EL (cell line): Measurements from ENCODE around the gene PTPRN2.
"Not testable (repeated sequence)": the region's sequence is repeated elsewhere in the genome, so short reads cannot be mapped to it uniquely, and the experiment has no call there.

Source experiments
- DNase-seq: peaks from one replicate; pipeline ENCODE4 v3.0.0-alpha.2; 2016

Gene PTPRN2

DNA sequence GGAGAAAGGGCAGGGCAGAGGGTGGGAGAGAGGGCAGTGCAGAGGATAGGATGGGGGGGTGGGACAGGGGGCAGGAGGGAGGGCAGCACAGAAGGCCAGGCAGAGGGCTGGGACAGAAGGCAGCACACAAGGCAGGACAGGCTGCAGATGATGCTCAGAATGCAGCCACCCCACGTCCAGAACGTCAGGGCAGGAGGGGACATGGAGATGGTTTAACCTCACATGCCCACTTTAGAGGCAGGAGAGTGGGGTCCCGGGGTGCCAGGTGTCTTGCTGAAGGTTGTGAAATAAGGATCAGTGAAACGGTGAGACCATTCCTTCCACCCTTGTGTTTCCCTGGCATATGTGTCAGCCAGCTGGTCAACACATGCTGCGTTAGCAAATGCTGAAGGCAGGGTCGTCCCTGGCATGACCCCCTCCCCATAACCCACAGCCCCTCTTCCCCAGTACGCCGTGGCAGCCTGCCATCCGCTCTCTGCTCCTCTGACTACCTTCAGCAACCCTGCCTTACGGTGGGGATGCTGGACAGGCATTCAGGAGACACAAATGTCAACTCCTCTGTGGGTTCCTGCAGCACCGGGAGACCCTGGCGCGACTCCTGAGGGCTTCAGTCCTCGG, 658.7 kb downstream of the PTPRN2 start:
- no peak for DNase-seq

DNA sequence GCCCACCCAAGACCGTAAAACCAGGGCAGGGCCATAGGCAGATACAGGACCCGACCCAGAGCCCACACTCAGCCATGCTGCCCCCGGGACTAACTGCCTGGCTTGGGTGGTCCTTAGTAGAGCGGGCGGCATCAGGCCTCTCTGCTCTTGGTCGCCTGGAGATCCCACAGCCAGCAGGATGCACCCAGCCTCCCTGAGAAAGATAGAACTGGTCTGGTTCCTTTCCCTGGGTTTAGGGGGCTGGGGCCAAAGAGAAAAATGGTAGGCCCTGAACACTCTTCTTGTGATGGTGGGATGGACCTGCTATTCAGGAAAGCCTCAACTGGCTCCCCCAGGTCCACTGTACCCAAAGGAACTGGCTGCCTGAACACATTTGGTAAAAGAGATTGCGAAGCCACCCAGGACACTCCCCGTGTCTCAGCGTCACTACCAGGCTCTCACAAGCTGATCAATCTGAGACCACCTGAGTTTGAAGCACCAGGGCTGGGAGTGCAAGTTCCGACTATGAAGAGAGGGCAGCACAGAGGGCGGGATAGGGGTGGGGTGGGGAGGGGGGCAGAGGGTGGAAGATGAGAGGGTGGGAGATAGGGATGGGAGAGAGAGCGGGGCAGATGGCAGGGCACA, 659.3 kb downstream of the PTPRN2 start:
- no peak for DNase-seq

DNA sequence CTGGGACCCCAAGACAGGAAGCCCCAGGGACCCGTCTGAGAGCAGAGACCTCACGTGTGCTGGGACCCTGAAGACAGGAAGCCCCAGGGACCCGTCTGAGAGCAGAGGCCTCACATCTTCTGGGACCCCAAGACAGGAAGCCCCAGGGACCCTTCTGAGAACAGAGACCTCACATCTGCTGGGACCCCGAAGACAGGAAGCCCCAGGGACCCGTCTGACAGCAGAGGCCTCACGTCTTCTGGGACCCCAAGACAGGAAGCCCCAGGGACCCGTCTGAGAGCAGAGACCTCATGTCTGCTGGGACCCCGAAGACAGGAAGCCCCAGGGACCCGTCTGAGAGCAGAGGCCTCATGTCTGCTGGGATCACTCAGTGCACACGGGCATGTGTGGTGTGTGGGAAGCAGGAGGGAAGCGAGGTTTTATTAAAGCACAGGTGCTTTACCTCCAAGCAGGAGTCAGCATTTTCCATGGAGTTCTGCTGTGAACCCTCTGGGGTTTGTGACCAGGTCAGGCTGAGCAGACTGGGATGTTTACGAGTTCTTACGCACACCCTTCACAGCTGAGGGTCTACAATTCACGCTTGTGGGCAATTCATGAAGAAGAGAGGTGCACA, 660.2 kb downstream of the PTPRN2 start:
- no peak for DNase-seq

DNA sequence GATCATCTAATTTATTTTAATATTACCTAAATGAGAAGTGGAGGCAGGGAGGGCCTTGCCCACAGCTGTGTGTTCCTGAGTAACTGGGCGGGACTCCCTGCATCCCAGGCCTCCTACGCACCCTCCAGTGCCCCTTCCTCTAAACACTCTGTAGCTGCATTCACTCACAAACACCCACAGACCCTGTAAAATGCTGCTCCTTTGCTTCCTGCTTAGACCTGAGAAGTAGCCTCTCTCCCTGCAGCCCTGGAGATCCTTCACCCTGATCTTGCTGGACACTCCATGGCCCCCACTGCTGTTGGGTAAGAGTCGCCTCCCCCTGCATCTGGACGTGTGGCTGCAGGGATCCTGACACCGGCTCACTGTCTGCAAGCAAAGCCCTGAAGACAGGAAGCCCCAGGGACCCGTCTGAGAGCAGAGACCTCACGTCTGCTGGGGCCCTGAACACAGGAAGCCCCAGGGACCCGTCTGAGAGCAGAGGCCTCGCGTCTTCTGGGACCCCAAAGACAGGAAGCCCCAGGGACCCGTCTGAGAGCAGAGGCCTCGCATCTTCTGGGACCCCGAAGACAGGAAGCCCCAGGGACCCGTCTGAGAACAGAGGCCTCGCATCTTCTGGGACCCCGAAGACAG, 661.0 kb downstream of the PTPRN2 start:
- DNase-seq, result no peak

DNA sequence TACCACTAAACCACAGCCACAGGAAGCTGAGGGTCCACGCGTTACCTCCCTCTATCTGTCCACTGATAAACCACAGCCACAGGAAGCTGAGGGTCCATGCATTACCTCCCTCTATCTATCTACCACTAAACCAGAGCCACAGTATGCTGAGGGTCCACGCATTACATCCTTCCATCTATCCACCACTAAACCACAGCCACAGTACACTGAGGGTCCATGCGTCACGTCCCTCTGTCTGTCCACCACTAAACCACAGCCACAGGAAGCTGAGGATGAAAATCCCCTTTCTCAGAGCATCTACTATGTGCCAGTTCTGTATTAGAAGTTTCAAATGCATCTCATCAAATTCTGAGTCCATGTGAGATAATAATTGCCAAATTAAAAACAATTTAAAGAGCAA, 661.5 kb downstream of the PTPRN2 start:
- no peak for DNase-seq

DNA sequence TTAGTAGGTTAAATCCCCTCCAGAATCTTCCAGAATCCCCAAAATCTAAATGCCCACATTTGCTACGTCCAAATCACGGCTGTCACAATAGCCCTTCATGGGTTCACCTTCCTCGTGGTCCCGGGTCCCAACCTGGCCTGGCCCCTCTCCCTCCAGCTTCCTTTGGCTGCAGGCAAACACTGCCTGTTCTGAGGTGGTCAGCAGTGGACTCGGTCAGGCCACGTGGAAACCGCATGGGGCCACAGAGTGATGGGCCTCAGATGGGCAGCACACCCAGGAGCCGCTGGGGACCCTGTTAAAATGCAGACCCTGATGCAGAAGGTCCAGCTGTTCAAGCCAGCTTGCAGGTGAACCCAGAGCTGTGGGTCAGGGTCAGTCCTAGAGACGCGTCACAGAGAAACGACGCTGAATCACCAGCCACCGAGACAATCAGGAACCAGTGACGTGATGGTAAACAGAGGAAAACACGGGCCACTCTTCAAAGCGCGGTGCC, 662.2 kb downstream of the PTPRN2 start:
- DNase-seq, result no peak

DNA sequence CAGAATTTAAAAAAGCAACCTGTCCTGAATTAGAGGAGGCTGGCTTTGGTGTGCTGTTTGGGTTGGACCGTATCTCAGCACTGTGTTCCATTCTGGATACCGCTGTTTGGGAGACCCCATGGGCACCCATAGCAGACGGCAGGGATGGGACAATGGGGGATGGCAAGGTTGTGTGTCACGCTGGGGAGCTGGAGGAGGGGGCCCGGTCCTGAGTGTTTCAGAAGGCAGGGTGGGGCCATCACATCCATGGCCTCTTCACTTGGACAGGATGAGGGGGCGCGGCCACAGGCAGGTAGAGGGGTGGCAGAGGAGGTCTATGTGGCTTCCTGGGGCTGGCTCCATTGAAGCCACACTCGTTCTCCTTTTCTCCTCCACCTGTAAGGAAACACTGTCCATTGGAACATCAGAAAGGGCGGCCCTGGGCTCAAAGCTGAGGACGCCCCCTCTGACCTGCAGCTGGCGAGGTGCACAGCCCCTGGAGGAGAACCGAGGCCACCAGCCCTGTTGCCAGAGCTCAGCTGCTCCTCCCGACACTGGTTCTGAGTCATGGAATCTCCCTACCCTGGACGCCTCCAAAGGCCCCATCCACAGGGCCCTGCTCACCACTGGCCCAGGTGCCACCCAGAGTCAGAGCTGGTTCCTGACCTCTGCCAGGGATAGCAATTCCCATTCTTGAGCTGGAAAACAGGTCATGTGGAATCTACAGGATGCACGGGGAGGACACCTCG, 663.6 kb downstream of the PTPRN2 start:
- no peak for DNase-seq

DNA sequence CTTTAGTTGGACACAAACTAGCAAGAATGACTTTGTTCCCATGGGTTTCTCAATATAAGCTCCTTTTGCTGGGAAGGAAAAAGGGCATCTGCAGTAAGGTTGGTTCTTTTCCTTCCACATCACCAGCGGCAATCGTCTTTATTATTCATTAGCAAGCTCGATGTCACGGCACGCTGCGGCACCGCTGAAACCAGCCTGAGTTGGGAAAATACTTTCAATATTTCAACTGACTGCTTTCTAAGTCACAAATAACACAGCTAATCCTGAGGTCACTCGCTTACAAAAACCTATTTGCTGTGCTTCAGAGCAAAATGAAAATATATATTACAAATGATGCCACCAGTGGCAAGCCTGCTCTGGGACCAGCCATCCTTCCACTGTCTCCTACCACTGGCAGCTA, 665.0 kb downstream of the PTPRN2 start:
- DNase-seq, result no peak

DNA sequence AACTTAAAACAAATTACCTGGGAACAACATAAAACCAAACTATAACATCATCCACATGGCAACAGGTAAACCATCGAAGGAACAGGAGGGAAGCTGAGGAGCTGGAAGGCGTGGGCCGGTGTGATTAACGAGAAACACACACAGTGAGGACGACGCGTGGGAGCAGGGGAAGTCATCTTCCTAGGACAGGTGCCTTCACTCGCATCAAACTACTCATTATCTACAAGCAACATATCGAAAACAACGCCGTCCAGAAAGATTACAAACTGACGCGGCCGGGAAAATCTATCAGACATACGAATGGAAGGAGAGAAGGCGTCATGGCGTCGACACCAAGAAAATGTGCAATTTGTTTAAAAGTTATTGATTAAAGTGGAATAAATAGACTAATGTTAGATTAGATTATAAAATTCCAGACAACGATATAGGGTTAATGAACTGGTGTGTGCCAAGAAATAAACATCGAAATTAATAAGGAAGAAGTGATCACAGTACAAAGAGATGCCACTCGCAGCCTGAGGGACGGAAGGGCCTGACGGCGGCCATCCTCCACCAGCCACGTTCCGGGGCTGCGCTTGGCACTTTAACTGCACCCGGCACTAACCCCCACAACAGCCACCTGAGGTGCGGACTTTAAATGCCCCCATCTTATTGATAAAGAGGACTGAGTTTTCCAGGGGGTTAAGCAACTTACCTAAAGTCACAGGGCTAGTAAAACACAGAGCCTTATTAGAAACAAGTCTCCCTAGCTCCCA, 669.1 kb downstream of the PTPRN2 start:
- no peak for DNase-seq

DNA sequence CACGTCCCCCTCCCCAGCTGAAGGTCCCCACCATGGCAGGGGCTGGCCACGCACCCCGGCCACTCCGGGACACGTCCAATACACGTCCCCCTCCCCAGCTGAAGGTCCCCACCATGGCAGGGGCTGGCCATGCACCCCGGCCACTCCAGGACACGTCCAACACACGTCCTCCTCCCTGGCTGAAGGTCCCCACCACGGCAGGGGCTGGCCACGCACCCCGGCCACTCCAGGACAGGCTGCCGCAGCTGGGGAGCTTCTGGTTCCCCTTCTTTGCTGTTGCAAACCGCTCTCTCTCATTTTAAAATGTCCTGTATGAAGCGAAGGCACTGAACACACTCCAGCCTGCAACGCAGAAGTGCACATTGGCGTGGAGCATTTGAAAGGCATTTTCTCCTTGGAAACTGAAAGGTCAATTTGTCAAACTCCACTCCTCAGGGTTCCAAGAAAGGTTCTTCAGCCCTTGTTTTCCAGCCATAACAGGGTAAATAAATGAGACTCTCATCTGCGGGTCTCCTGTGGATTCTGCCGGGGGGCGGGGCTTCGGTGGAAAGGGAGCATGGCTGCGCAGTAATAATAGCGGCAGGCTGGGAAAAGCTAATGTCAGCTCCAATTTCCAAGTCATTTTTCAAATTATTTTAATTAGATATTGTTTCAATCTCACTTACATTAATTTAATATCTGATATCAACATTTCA, 670.5 kb downstream of the PTPRN2 start:
- no peak for DNase-seq

DNA sequence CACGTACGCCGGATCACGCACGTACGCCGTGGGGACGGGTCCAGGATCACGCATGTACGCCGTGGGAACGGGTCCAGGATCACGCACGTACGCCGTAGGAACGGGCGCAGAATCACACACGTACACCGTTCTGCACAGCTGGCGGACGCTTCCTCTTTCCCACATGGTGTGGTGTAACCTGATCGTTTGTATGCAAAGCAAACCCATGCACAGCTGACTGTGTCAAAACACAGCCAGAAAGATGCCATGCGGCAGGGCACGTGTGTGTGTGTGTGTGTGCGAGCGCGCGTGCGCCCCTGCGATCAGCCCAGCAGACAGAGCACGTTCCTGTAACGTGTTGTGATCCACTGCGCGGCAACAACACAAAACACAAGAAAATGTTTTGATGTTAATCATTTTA, 677.2 kb downstream of the PTPRN2 start:
- DNase-seq, result no peak

DNA sequence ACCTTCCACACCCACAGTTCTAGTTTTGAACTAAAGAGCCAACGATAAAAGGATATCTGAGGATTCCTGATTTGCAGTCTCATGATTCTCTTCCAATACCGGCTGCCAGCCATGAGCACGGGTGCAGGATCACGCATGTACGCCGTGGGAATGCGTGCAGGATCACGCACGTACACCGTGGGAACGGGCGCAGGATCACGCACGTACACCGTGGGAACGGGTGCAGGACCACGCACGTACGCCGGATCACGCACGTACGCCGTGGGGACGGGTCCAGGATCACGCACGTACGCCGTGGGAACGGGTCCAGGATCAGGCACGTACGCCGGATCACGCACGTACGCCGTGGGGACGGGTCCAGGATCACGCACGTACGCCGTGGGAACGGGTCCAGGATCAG, 677.6 kb downstream of the PTPRN2 start:
- not testable (repeated sequence) for DNase-seq

DNA sequence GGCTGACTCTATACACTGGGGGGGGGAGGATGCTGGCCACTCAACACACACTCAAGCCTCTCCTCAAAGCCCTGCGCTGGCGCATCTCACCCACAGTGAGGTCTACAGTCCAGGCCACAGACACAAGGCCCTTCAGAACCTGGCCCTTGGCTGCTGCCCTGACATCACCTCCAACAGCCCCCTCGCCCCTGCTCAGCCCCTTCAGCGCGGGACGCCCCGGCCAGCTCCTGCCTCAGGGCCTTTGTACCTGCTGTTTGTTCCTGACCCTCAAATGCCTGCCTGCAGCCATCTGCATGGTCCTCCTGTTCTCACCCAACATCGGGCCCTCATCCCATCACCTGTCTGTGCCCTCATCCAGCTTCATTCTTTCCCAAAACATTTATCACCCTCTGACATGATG, 678.3 kb downstream of the PTPRN2 start:
- no peak for DNase-seq

DNA sequence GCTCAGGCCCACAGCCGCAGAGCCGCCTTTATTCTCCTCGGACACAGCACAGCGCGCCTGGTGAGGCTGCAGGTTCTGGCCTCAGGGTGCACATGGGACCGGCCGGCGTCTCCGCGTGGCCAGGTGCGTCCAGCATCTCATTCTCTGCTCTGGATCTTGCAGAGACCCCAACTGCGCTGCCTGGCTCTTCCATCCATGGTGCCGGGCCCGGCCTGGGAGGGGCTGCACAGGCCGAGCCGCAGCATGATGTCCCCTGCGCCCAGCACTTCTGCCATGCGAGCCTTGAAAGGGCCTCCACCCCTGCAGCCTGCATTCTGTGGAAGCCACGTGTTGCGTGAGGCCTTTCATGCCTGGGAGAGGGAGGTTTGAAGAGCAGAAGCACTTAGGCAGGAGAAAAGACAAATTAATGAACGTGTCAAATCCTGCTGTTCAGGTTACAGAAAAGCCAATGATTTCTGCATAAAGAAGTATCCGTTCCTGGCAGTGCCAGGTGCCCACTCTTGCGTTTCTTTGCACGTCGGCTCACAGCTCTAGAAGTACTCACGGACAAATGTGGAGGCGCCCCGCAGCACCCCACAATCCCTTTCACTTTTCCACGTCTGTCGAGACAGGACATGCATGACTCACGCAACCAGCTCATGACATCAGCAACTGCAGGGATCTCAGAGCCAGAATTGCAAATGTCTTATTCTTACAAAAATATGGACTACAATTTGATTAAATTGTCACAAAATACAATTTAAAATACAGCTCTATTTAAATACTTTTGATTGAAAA, 679.4 kb downstream of the PTPRN2 start:
- no peak for DNase-seq

DNA sequence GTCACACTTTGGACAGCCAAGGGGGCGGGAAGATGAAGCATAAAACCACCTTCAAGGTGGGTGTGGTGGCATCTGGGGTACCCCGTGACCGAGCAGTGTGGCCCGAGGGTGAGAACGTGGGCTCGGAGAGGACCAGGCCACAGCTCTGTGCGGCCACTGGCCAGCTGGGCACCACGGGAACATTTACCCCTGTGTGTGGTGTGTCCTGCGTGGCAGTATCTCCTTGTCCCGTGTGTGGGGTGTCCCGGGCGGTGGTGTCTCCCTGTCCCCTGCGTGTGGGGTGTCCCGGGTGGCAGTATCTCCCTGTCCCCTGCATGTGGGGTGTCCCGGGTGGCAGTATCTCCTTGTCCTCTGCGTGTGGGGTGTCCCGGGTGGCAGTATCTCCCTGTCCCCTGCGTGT, 680.5 kb downstream of the PTPRN2 start:
- DNase-seq, result no peak

DNA sequence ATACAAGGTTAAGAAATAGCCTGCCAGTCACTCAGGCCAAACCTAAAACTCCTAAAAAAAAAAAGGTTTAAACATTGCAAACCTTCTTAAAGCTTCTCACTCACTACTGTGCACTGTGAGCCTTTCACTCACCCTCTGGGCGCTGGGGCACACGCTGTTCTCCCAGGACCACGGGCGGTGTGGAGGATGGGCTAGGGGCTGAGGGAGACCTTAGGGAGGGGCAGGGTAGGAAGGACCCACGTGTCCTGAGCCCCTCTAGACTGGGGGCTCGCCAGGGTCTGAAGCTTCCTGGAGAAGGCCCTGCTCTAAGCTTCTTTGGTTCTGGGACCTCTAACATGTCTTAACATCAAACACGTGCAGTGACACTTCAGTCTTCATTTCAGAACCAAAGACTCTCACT, 681.0 kb downstream of the PTPRN2 start:
- DNase-seq, result no peak

DNA sequence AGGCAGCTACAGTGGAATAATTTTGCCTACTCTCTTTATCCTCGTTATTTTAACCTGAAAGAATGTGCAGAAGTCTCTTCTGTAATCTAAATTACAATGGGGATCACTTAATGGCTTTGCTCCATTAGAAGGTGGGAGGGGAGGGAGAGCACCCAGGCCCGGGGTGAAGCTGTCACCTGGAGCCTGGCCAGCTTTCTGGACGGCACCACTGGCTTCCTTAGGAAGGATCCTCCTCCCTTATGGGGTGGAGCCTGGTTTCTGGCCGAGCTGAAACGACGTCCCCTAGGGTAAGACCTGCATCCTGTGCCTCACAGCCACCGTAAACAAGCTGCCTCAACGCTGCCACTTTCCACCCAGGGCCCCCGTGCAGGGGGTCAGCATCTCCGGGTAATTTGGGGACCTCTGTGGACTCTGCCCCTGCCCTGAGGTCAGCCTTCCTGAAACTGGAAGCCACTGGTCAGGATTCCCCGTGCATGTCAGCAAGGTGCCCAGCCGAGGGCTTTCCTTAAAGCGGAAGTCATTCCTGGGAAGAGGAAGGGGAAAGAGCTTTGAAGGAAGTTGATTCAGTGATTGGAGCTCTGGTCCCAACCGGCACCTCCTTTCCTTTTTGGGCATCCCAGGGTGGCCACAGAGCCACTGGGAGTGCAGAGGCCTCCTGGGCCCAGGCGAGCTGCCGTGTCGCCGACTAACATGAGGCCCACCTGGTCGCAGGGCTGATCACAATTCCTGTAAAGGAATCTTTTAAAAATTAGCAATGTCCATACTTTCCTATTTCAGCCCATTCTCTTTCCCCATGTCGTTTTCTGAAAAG, 681.8 kb downstream of the PTPRN2 start:
- no peak for DNase-seq

DNA sequence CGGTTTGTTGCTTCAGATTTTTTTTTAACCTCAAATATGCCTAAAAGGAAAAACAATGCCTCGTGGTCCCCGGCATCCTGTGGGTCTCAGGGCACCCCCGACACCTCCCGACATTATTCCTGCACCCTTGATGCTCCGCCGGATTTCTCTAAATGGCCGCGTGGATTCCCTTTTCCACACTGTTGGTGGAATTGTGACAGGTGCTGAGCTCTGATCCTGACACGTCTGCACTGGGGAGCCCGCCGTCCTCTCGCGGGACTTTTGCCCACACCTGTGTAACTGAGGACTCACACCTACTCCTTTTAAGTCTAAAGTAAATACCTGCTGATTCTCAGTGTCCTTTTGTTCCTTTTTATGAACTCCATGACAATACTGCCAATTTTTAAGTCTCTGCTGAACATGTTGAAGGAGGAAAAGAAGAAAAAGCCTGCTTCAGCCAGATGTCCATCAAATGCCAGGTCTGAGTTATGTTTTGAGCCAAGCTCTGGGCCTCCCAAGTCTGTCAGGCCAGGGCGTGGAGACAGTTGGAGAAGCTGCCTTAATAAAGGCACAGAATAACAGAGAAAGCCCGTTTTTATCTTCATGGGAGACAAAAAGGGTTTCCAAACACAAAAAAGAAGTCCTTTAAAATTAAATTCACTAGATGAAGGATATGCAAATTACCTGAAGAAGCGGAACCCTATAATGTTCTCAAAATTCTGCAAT, 682.6 kb downstream of the PTPRN2 start:
- DNase-seq, result no peak

DNA sequence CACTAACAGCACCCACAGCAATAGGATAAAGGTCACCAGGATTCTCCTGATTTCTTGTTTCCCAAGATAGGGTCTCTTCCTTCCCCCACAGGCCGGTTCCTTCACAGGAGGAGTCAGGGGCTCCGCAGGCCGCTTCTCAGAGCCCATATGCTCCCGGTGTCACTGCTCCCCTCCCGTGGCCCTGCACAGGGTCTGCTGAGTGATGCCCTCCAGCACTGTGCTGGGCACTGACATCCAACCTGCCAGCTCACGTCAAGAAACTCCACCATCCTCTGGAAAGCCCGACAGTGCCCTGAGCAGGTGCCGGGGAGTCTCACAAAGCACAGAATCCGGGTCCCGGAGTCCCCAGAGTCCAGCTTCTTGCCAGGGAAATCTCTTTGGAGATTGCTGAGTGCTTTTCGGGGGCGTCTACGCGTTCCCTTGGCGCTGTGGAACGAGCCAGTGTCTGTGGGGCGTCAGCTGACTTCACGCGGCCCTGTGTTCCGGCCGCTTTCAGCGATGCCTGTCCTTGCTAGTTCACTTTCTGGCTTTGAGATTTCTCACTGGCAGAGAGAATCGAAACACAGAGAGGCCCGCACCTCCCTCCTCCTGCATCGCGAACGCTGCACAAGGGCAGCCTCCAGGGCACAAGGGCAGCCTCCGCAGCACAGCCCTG, 683.3 kb downstream of the PTPRN2 start:
- no peak for DNase-seq
